Upper lobe of right lung (tissue), 1 donor: Measurements from ENCODE around the gene C9orf57. TPM values are rescaled to one million over a fixed set of nuclear protein-coding genes. Genes with fewer than 3 reads are reported as not detected.
"Not testable (repeated sequence)": the region's sequence is repeated elsewhere in the genome, so short reads cannot be mapped to it uniquely, and the experiment has no call there.

Experiments used
- ATAC-seq: fragments of 200-7000 bp; cut with Tn5 transposase; one replicate; pipeline ENCODE4 v1.9.1; 2020; ENCODE audit warnings: mild to moderate bottlenecking, moderate library complexity
- DNase-seq: peaks from one replicate; pipeline ENCODE4 v3.0.0-alpha.2; 2020
- H3K27ac ChIP-seq: fragments of 200-600 bp; one replicate; pipeline ENCODE4 v1.8.0; 2022
- H3K27me3 ChIP-seq: fragments of 200-600 bp; one replicate; pipeline ENCODE4 v1.8.0; 2022; ENCODE audit warnings: mild to moderate bottlenecking
- H3K36me3 ChIP-seq: fragments of 200-600 bp; one replicate; pipeline ENCODE4 v1.8.0; 2022
- H3K4me1 ChIP-seq: fragments of 200-600 bp; one replicate; pipeline ENCODE4 v1.8.0; 2022
- H3K4me3 ChIP-seq: fragments of 200-600 bp; one replicate; pipeline ENCODE4 v1.8.0; 2022; ENCODE audit warnings: mild to moderate bottlenecking
- H3K9me3 ChIP-seq: fragments of 200-600 bp; one replicate; pipeline ENCODE4 v1.8.0; 2022
- CTCF ChIP-seq: fragments of 200-600 bp; IDR thresholded peaks from one replicate; pipeline ENCODE4 v1.8.0; 2022; ENCODE audit warnings: antibody characterized with exemption
- intact Hi-C: fragments of 100-400 bp; cut with DNase I; formaldehyde crosslinking; loops from one replicate; pipeline ENCODE4 v1.11.0; 2022
- long read RNA-seq: library from polyadenylated mRNA; unstranded; transcript quantifications from one replicate; pipeline ENCODE4 v2.0.0, GENCODE V29; 2021
- total RNA-seq: library from RNA; stranded (reverse); fragmentation: NEBNext Ultra II Directional; extraction: Animal tissue kit (Norgen Biotek cat#: 25700); gene quantifications from one replicate; pipeline ENCODE4 v1.2.1, GENCODE V29; 2021
- donor health status: DM: no; HTN: yes; CAD: no; lungs with severe emphysema.

The C9orf57 gene, protein sequence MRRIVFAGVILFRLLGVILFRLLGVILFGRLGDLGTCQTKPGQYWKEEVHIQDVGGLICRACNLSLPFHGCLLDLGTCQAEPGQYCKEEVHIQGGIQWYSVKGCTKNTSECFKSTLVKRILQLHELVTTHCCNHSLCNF
- total RNA-seq = not detected
- long read RNA-seq = 0 reads

DNA sequence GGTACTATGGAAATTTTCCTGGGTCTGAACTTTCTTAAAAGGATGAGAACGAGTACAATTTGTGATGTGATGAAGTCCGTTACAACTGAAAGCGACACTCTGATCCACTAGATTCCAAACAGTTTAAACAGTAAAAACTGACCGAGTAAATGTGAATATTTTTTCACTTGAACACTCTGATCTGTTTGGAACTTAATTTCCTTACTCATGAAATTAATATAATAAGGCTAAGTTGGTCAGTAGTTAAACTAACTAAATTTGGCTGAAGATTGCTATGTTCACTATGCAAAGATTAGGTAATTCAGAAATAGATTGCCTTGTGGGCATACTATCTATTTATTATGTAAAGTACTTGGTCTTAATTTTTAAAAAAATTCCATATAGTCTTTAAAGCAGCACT lies at the start of gene C9orf57:
Gene C9orf57 (minus strand): TSS at position 101 of the 400 bp plus-strand sequence. CDS start 1,282 bp downstream, outside the sequence.
- TF ChIP-seq CTCF = no peak
- Histone ChIP-seq H3K4me1 (no peaks in the 10 kb centered on the region), H3K4me3 (no peak within 1 kb of the TSS), H3K27ac (no peak within 1 kb of the TSS), H3K27me3 (no peaks in the 10 kb centered on the region), H3K9me3 (no peaks in the 10 kb centered on the region), H3K36me3 (no peaks in the 10 kb centered on the region)
- ATAC-seq (no peak), DNase-seq (no peak)
- intact Hi-C loops = no loop called here

GRCh38 chr9:72102520-72102919 lies 42.1 kb upstream of the C9orf57 start:
- Histone ChIP-seq H3K4me3 (no peak overlapping the region), H3K36me3 (no peaks in the 10 kb centered on the region), H3K27me3 (no peaks in the 10 kb centered on the region), H3K27ac (no peak overlapping the region), H3K4me1 (no peaks in the 10 kb centered on the region), H3K9me3 (peaks cover 3% of the 10 kb centered on the region)
- ATAC-seq = no peak
- no peak for TF ChIP-seq CTCF
- DNase-seq = no peak
- intact Hi-C loops = no loop called here

DNA sequence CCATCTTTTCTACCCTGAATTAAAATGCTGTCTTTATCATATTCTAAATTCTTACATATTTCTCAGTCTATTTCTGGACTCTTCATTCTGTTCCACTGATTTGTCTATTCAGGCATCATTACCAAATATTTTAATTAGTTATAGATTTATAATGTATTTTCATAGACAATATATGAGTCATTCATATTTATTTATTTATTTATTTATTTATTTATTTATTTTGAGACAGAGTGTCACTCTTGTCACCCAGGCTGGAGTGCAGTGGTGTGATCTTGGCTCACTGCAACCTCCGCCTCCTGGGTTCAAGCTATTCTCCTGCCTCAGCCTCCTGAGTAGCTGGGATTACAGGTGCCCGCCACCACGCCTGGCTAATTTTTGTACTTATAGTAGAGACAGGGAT lies 35.1 kb upstream of the C9orf57 start:
- H3K4me3 ChIP-seq, ATAC-seq, intact Hi-C loops: not testable (repeated sequence)

GRCh38 chr9:72092820-72093219 lies 32.4 kb upstream of the C9orf57 start:
- no peak for ATAC-seq
- Histone ChIP-seq H3K36me3 (no peaks in the 10 kb centered on the region), H3K9me3 (no peaks in the 10 kb centered on the region), H3K27me3 (peaks cover 2% of the 10 kb centered on the region), H3K27ac (no peak overlapping the region), H3K4me3 (no peak overlapping the region), H3K4me1 (no peaks in the 10 kb centered on the region)
- no peak for TF ChIP-seq CTCF
- DNase-seq = no peak
- intact Hi-C loops = no loop called here

More for the DNA sequence above, 35.1 kb upstream of the C9orf57 start:
- H3K4me1 ChIP-seq, H3K36me3 ChIP-seq, H3K27ac ChIP-seq, H3K27me3 ChIP-seq, H3K9me3 ChIP-seq, DNase-seq: not testable (repeated sequence)

DNA sequence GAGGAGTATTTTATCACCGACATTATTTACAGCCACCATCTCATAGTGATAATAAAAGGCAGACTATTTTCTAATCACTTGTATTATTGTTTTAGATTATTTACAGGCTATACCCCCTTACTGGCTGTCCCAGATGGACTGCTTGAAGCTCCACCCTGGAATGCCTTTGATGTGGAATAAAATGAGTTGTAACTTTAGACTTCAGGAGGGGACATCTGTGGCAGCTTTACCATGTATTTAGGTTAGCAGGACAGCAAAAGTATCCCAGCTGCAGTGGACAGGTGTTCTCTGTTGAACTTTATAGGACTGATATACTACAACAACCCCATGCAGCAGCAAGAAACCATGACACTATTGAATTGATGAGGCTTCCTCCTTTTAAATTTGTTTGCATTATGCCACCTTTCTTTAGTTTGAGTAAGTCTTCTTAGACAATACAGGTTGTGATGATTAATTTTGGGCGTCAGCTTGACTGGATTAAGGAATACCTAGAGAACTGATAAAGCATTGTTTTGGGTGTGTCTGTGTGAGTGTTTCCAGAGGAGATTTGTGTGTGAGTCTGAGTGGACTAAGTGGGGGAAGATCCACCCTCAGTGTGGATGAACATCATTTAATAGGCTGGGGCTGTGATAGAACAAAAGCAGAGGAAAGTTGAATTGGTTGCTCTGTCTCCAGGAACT lies 29.2 kb upstream of the C9orf57 start:
- ATAC-seq (no peak), DNase-seq (no peak)
- TF ChIP-seq CTCF = no peak
- Histone ChIP-seq H3K4me3 (no peak overlapping the region), H3K27me3 (peaks cover 4% of the 10 kb centered on the region), H3K36me3 (no peaks in the 10 kb centered on the region), H3K9me3 (no peaks in the 10 kb centered on the region), H3K4me1 (no peaks in the 10 kb centered on the region), H3K27ac (no peak overlapping the region)
- intact Hi-C loops = no loop called here

GRCh38 chr9:72082536-72082935 lies 22.1 kb upstream of the C9orf57 start:
- no peaks in the 10 kb centered on the region for H3K4me1 ChIP-seq
- no peaks in the 10 kb centered on the region for H3K36me3 ChIP-seq
- intact Hi-C loops = no loop called here
- no peak overlapping the region for H3K4me3 ChIP-seq
- no peaks in the 10 kb centered on the region for H3K9me3 ChIP-seq
- no peaks in the 10 kb centered on the region for H3K27me3 ChIP-seq
- ATAC-seq (no peak), DNase-seq (no peak)
- TF ChIP-seq CTCF = no peak
- H3K27ac ChIP-seq = no peak overlapping the region

- H3K27ac ChIP-seq, H3K9me3 ChIP-seq, intact Hi-C loops, H3K4me1 ChIP-seq, H3K36me3 ChIP-seq, H3K27me3 ChIP-seq, H3K4me3 ChIP-seq, DNase-seq, ATAC-seq: not testable (repeated sequence)
Measured at GRCh38 chr9:72074666-72075065, 14.3 kb upstream of the C9orf57 start.
